IPS-20b (cell line): Measurements from ENCODE around the gene MTR.
"Not testable (repeated sequence)": the region's sequence is repeated elsewhere in the genome, so short reads cannot be mapped to it uniquely, and the experiment has no call there.

ENCODE experiments used
- H3K27ac ChIP-seq: one replicate; pipeline ENCODE4 v1.5.1; 2013; ENCODE audit warnings: low read length
- H3K27me3 ChIP-seq: 2 replicates; pipeline ENCODE4 v1.6.1; 2013; ENCODE audit warnings: mild to moderate bottlenecking, low read length, inconsistent platforms; ENCODE audit not compliant: insufficient read depth
- H3K36me3 ChIP-seq: 2 replicates; pipeline ENCODE4 v1.6.1; 2013; ENCODE audit warnings: low read depth, mild to moderate bottlenecking, inconsistent platforms, low read length, moderate library complexity; ENCODE audit not compliant: insufficient read depth
- H3K4me1 ChIP-seq: 2 replicates; pipeline ENCODE4 v1.6.1; 2013; ENCODE audit warnings: mild to moderate bottlenecking, control low read depth, inconsistent platforms, low read length, moderate library complexity; ENCODE audit not compliant: insufficient read depth
- H3K4me3 ChIP-seq: 2 replicates; pipeline ENCODE4 v1.5.1; 2013; ENCODE audit warnings: mild to moderate bottlenecking, low read length, inconsistent platforms
- H3K9ac ChIP-seq: 2 replicates; pipeline ENCODE4 v1.6.1; 2013; ENCODE audit warnings: low read depth, mild to moderate bottlenecking, inconsistent platforms, low read length, moderate library complexity
- H3K9me3 ChIP-seq: 2 replicates; pipeline ENCODE4 v1.6.1; 2013; ENCODE audit warnings: mild to moderate bottlenecking, low read depth, low read length, inconsistent platforms; ENCODE audit not compliant: insufficient read depth

Gene MTR

DNA sequence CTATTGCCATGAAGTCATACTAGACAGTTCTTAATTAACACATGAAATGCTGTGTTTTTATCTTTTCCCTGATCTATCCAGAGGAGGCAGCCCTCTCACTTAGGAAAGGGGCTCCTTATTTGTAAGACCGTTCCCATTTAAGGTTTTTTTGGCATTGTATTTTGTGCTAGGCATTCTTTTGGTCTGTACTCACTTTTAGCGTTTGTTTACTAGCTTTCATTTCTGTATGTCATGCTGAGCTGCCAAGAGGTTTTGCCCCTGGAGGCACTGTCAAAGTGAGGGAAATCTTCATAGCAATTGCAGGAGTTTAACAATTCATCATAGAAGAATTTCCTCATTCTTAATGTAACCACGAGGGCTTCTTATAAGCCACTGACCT lies 59.5 kb downstream of the MTR start:
- Histone ChIP-seq H3K36me3 (peaks cover 43% of the 10 kb centered on the region), H3K9ac (no peak overlapping the region), H3K4me3 (no peak overlapping the region; the same call in 1 of the 2 replicates), H3K27ac (no peak overlapping the region), H3K9me3 (no peaks in the 10 kb centered on the region), H3K4me1 (no peaks in the 10 kb centered on the region; the same call in 1 of the 2 replicates), H3K27me3 (no peaks in the 10 kb centered on the region)

DNA sequence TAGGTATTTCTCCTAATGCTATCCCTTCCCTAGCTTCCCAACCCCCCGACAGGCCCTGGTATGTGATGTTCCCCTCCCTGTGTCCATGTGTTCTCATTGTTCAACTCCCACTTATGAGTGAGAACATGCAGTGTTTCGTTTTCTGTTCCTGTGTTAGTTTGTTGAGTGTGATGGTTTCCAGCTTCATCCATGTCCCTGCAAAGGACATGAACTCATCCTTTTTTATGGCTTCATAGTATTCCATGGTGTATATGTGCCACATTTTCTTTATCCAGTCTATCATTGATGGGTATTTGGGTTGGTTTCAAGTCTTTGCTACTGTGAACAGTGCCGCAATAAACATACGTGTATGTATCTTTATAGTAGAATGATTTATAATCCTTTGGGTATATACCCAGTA lies 61.6 kb downstream of the MTR start:
- not testable (repeated sequence) for H3K27ac ChIP-seq
- peaks cover 55% of the 10 kb centered on the region for H3K36me3 ChIP-seq

DNA sequence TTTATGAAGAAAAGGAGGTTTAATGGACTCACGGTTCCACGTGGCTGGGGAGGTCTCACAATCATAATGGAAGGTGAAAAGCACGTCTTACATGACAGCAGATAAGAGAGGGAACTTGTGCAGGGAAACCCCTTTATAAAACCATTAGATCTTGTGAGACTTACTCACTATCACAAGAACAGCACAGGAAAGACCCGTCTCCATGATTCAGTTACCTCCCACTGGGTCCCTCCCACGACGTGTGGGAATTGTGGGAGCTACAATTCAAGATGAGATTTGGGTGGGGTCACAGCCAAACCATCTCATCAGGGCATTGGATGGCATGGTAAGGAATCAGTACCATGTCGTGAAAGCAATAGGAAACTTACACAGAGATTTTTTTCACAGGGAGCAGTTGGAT lies 63.1 kb downstream of the MTR start:
- no peak overlapping the region for H3K27ac ChIP-seq
- H3K4me1 ChIP-seq, result no peaks in the 10 kb centered on the region; the same call in 1 of the 2 replicates
- no peak overlapping the region for H3K4me3 ChIP-seq
- H3K9me3 ChIP-seq, result no peaks in the 10 kb centered on the region
- no peaks in the 10 kb centered on the region for H3K27me3 ChIP-seq
- H3K9ac ChIP-seq, result no peak overlapping the region
- H3K36me3 ChIP-seq, result peaks cover 56% of the 10 kb centered on the region

More for the DNA sequence above, 61.6 kb downstream of the MTR start:
- H3K4me1 ChIP-seq, H3K27me3 ChIP-seq, H3K9me3 ChIP-seq, H3K9ac ChIP-seq, H3K4me3 ChIP-seq: not testable (repeated sequence)

DNA sequence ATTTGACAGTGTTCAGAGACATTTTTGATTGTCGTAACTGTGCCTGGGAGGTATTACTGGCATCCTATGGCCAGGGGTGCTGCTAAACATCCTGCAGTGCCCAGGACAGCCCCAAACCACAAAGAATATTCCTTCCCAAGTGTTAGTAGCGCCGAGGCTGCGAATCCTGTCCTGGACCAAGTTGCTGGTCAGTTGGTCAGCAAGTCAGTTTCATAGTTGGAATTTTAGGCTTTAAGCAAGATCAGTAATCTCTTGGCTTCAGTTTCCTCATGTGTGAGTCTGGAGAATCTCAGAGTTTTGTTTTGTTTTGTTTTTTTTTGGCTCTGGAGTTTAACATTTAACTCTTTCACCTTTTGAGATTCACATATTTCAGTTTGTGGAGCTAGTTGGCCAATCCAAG lies 65.0 kb downstream of the MTR start:
- Histone ChIP-seq H3K27me3 (no peaks in the 10 kb centered on the region), H3K36me3 (peaks cover 42% of the 10 kb centered on the region), H3K27ac (no peak overlapping the region), H3K9ac (no peak overlapping the region), H3K4me3 (no peak overlapping the region), H3K9me3 (no peaks in the 10 kb centered on the region), H3K4me1 (no peaks in the 10 kb centered on the region; the same call in 1 of the 2 replicates)

DNA sequence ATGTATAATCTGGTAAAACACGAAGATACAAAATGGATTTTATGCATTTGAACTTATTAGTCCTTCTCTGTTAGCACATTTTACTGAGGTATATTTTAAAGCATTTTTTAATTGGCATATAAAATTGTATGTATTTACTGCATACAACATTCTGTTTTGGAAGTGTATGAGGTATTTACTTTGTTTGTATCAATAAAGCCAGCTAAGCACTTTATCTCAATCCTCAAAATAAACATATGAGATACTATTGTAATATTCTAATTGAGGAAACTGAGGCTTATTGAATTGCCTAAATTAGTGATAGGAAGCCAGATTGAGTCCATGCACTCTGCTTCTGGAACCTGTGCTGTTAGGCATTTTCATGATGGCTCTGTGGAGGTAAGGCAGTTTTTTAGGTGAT lies 65.6 kb downstream of the MTR start:
- Histone ChIP-seq H3K4me1 (no peaks in the 10 kb centered on the region), H3K4me3 (no peak overlapping the region), H3K9ac (no peak overlapping the region), H3K9me3 (no peaks in the 10 kb centered on the region), H3K36me3 (peaks cover 36% of the 10 kb centered on the region), H3K27ac (no peak overlapping the region), H3K27me3 (no peaks in the 10 kb centered on the region)

DNA sequence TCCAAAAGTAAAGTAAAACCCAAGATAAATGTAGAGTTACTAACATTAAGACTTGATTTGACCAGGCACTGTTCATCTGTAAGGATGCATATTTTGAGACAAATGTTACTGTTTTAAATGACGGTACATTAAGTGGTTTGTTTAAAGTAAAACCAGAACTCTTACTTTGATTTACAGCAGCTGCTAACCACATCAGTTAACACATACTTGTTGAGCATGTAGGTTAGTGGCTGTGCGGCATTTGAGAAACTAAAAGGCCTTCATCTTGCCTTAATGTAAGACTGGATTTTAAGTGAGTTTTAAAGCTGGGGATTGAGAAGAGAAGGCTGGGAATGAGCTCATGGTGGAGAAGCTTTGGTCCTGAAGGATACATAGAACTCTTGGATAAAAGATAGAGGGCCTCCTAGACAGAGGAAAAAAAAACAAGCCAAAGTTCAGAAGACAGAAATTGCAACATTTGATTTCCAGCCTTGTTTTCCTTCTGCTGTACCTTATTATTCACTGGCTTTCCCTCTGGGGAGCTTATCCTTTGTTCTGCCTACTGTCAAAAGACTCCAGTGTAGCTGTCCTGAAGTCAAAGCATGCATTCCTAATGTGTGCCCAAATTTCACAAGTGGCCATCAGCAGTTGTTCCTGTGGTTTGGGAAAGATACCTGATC lies 66.6 kb downstream of the MTR start:
- H3K27ac ChIP-seq, result no peak overlapping the region
- no peaks in the 10 kb centered on the region for H3K9me3 ChIP-seq
- no peaks in the 10 kb centered on the region for H3K4me1 ChIP-seq
- peaks cover 45% of the 10 kb centered on the region for H3K36me3 ChIP-seq
- H3K9ac ChIP-seq, result no peak overlapping the region
- H3K4me3 ChIP-seq, result no peak overlapping the region
- no peaks in the 10 kb centered on the region for H3K27me3 ChIP-seq

DNA sequence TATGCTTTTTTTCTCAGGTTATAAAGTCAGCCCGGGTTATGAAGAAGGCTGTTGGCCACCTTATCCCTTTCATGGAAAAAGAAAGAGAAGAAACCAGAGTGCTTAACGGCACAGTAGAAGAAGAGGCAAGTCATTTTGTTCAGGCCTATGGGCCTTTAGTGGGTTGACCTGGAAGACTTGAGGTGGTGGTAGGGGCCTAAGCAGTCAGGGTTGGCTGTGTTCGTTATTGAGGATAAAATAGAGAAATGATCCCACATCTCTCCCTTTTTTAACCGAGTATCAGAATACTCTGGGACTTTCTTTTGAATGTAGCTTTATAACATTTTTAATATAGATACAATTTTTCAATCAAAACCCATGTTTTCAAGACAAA lies 67.1 kb downstream of the MTR start:
- Histone ChIP-seq H3K36me3 (peaks cover 48% of the 10 kb centered on the region), H3K9me3 (no peaks in the 10 kb centered on the region), H3K4me1 (no peaks in the 10 kb centered on the region), H3K4me3 (no peak overlapping the region), H3K9ac (no peak overlapping the region), H3K27me3 (no peaks in the 10 kb centered on the region), H3K27ac (no peak overlapping the region)

DNA sequence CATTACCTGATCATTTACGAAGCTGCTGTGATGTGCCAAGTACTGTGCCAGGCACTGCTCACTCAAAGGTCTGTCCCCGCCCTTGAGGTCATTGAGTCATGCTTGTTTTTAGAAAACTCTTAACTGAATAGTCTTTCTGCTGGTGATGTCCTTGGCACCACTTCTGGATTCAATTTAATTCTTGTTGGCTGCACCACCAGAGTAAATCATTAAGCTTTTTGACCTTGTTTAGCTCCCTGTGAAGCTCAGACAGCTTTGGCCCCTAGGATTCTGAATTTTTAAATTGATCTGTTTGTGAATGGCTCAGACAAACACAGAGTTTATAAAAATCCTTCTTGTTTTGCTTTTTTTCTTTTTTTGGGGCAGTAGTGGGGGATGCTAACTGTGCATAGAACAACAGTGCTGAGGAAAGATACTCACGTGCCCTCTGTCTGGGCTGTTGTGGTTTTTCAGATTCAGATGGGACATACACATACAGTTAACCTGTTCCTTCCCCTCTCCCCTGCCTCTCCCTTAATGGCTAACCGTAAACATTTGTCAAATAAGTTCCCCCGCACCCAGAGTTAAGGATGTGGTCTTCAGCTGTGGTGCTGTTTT lies 67.6 kb downstream of the MTR start:
- H3K9ac ChIP-seq, result no peak overlapping the region
- no peak overlapping the region for H3K4me3 ChIP-seq
- no peaks in the 10 kb centered on the region for H3K9me3 ChIP-seq
- H3K27ac ChIP-seq, result no peak overlapping the region
- no peaks in the 10 kb centered on the region for H3K27me3 ChIP-seq
- no peaks in the 10 kb centered on the region for H3K4me1 ChIP-seq
- peaks cover 48% of the 10 kb centered on the region for H3K36me3 ChIP-seq

DNA sequence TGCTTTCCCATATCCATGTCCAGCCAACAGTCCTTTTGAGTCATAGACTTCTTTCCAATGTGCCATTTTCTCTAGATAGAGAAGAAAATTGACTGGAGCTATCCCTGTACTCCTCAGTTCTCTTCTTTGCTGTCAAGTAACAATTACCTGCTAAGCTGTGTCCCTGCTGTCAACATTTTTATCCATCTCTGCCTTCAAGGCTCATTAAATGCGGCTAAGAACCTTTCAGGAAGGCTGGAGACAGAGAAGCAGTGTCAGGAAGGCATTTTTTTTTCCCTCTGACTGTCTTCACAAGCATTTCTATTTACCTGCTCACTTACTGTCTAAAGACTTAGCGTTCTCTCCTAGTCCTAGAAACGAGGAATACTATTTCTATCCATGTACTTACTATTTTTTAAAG lies 69.1 kb downstream of the MTR start:
- Histone ChIP-seq H3K27ac (no peak overlapping the region), H3K27me3 (no peaks in the 10 kb centered on the region), H3K9ac (no peak overlapping the region), H3K36me3 (peaks cover 48% of the 10 kb centered on the region), H3K9me3 (no peaks in the 10 kb centered on the region), H3K4me1 (no peaks in the 10 kb centered on the region), H3K4me3 (no peak overlapping the region)

DNA sequence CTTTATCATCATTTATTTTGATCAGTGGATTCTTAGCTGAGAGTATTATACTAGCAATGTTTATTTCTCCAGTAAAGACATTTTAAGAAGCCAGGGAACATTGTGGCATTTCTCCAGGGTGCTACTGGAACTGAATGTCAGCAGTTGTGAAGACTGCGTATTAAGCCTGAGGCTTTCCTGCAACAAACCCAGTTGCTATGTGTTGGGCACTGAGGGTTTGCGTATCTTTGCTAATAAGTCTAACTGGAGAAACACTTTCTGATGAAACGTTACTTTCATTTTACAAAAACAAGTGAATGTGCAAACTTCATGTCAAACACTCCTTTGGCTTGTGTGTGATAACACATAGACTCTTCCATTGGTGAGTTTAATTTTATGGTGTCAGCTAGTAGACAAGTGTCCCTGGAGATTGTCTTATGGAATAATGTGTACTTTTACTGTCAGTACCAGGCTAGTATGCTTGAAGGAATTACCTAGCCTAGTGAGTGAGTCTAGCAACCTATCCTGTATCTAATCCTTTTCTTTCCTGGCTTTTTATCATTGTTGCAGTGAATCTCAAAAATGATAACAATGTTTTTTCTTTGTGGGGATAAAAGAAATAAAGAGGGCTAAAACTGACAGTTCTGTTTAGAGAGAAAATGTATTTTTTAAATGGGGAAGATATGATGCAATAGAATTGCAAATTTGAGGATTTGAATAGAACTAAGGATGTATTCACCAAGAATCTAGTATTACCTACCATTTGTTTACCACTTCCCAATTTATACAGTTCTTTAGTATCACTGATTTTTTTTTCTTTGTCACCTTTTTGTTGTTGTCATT lies 70.1 kb downstream of the MTR start:
- no peak overlapping the region for H3K4me3 ChIP-seq
- H3K36me3 ChIP-seq, result peaks cover 46% of the 10 kb centered on the region
- H3K27me3 ChIP-seq, result no peaks in the 10 kb centered on the region
- H3K4me1 ChIP-seq, result no peaks in the 10 kb centered on the region
- no peak overlapping the region for H3K27ac ChIP-seq
- H3K9ac ChIP-seq, result no peak overlapping the region
- no peaks in the 10 kb centered on the region for H3K9me3 ChIP-seq

DNA sequence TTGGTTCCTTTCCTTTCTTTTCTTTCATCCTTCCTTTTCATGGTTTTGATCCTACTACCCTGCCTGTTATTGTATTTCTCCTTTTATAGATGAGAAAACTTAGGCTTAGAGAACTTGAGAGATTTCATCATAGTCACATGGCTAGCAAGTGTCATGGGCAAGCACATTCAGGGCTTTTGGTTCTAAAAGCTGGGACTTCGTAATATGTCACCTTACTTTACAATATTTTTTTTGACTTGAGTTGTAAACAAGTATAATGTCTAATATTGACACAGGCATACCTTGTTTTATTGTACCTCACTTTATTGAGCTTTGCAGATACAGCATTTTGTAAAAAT lies 70.7 kb downstream of the MTR start:
- peaks cover 40% of the 10 kb centered on the region for H3K36me3 ChIP-seq

More for the DNA sequence above, 70.7 kb downstream of the MTR start:
- H3K4me3 ChIP-seq, result no peak overlapping the region
- no peaks in the 10 kb centered on the region for H3K4me1 ChIP-seq
- H3K27me3 ChIP-seq, result no peaks in the 10 kb centered on the region
- no peak overlapping the region for H3K27ac ChIP-seq
- no peak overlapping the region for H3K9ac ChIP-seq
- no peaks in the 10 kb centered on the region for H3K9me3 ChIP-seq
